GM19240 (cell line): ENCODE data around the gene DAG1.
"Not testable (repeated sequence)": the region's sequence is repeated elsewhere in the genome, so short reads cannot be mapped to it uniquely, and the experiment has no call there.

ENCODE experiments used
- DNase-seq: peaks from one replicate; pipeline ENCODE4 v3.0.0; 2011; ENCODE audit warnings: low spot score; ENCODE audit not compliant: insufficient read length

Gene DAG1

GRCh38 chr3:49470714-49471420, 800 bp downstream of the DAG1 start:
- no peak for DNase-seq

GRCh38 chr3:49471856-49472495, 1.9 kb downstream of the DAG1 start:
- DNase-seq = no peak

GRCh38 chr3:49476563-49476962, 6.5 kb downstream of the DAG1 start:
- DNase-seq = no peak

DNA sequence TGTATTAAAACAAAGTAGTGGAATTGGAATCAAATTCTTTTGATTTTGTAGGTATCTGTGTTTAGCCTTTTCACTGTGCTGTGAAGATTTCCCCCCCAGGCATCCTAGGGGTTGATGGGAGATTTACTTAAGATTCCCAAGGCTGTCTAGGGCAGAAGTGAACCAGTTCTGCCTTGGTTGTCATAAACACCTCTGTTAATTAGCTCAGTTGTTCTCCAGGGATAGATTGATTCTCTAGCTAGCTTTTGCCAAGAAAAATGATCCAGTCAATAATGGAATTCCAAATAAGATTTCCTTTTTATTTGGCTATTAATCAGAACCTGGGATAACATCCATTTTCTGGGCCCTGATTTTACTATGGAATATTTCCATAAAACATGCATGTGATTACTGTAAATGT, 12.7 kb downstream of the DAG1 start:
- no peak for DNase-seq

- DNase-seq = no peak
Measured at GRCh38 chr3:49484471-49484870, 14.4 kb downstream of the DAG1 start.

DNA sequence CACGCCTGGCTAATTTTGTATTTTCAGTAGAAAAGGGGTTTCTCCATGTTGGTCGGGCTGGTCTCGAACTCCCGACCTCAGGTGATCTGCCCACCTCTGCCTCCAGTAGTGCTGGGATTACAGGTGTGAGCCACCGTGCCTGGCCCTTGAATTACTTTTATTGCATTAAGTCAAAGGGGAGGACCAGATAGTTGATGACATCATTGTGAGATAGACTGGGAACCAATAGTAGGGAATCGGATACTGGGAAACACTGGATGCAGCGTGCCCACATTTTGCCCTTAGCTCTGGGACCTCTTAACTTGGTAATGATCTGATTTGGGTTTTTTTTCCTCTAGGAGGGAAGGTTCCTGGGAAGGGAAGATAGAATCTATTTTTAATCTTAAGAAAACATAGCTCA, 19.2 kb downstream of the DAG1 start:
- DNase-seq = no peak

DNA sequence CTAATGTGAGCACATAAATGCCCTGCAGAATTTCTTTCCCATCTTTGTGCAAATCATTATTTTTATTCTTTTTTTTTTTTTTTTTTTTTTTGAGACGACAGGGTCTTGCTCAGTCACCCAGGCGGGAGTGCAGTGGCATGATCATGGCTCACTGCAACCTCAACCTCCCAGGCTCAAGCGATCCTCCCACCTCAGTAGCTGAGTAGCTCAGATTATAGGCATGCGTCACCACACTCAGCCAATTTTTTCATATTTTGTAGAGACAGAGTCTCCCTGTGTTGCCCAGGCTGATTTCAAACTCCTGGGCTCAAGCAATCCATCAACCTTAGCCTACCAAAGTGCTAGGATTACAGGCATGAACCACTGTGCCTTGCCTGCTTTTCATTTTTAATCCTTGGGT, 22.9 kb downstream of the DAG1 start:
- DNase-seq = no peak

GRCh38 chr3:49493901-49494300, 23.8 kb downstream of the DAG1 start:
- DNase-seq = no peak

- no peak for DNase-seq
Measured at GRCh38 chr3:49495023-49495422, 25.0 kb downstream of the DAG1 start.

DNA sequence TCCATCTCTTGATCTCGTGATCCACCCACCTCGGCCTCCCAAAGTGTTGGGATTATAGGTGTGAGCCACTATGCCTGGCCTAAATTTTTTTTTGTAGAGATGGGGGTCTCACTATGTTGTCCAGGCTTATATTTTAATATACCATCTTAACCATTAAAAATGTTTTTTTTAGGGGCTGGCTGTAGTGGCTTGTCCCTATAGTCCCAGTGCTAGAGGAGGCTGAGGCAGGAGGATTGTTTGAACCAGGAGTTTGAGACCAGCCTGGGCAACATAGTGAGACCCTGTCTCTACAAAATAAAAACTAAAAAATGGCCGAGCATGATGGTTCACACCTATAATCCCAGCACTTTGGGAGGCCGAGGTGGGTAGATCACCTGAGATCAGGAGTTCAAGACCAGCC, 26.8 kb downstream of the DAG1 start:
- not testable (repeated sequence) for DNase-seq

DNA sequence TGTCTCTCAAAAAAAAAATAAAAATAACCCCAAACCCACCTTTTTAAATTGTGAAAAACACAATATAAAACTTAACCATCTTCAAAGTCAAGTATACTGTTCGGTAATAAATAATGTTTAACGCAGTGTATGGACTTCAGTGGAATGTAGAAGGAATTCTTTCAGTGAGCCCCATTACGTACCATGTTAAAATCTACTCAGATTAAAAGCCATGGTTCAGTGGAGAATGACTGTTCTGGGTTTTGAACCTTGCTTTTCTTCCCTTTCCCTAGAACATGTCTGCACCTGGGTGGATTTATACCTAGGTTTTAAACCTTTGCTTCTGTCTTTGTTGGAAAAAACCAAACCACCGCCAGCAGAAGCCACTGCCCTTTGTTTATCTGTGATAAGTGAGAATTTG, 27.5 kb downstream of the DAG1 start:
- DNase-seq = no peak

DNA sequence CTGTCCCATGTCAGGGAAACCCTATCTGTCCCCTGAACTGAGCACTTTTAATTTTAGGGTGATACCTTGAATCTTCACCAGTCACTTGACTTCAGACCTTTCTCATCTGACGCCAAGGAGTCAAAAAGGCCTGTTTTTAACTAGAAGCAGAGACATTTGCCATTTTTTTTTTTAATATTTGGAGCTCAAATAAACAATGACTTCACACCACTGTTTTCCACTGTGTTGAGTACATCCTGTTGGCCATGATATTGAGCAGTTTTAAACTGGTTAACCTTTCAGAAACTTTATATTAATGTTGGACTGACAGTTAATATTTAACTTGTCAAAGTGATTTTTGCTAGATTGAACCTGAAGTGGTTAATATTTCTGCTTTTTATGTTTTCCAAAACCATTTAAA, 28.2 kb downstream of the DAG1 start:
- no peak for DNase-seq

GRCh38 chr3:49498648-49499047, 28.6 kb downstream of the DAG1 start:
- no peak for DNase-seq

DNA sequence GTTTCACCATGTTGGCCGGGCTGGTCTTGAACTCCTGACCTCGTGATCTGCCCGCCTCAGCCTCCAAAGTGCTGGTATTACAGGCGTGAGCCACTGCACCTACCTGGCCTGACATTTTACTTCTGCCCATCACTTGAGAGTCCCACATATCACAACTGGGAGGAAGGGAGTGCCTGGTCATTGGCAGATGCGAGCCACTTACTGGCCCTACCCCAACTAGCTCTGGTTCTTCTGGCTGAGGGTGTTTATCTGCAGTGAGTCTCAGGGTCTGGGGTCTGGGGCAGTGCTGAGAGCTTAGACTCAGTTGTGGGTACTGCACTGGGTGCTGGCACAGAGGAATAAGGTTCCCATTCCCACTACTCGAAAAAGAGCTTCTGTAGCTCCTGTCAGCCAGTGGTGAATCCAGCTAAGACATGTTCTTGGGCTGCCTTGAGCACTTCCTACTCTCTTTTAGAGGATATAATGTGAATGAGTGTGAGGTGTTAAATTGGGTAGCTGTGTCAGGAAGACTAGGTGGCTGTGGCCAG, 30.2 kb downstream of the DAG1 start:
- DNase-seq = no peak

DNA sequence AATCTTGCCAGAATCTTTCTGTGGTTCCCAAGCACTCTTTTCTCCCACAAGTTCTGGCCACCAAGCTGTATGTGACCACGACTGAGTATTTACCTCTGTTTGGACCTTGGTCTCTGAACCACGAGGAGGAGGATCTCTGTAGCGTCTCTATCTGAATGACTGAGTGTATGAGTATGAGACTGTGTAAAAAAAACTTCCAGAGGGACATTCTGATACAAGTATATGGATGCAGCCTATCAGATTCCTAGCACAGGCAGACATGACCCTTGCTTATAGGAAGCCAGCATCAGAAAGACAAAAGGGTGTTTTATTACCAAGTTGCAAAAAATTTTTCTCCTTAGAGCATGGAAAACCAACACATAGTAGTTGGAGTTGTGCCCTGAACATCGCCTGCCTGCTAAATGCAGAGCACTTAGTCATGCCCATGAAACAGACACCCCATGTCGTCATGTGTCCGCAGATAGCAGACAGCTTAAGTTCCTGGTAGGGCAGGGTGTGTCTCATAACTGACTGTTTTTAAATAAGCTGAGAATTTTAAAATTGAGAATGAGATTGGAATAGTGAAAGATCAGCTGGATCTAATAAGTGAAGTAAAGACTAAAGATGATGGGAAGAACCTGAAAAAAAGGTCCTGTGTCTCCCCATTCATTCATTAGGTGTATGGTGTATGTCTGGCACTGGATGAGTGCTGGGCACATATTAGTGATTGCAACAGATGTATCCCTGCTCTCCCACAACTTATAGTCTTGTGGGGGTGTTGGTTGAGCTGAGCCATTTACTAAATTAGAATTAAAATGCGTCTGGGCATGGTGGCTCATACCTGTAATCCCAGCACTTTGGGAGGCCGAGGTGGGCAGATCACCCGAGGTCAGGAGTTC, 30.9 kb downstream of the DAG1 start:
- no peak for DNase-seq

DNA sequence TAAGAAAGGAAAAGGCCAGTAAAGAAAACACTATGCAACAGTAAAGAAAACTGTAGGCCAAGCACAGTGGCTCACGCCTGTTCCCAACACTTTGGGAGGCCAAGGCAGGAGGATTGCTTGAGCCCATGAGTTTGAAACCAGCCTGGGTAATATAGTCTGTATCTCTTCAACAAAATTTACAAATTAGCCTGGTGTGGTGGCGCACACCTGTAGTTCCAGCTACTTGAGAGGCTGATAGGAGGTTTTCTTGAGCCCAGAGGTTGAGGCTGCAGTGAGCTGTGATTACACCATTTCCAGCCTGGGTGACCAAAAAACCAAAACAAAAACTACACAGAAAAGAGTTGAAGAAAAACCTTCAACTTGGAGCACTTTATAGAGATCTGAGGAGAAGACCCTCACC, 31.8 kb downstream of the DAG1 start:
- no peak for DNase-seq

GRCh38 chr3:49506906-49507305, 36.8 kb downstream of the DAG1 start:
- DNase-seq = no peak

- DNase-seq = no peak
Measured at GRCh38 chr3:49509028-49509561, 39.0 kb downstream of the DAG1 start.

GRCh38 chr3:49511639-49512038, 41.6 kb downstream of the DAG1 start:
- DNase-seq = no peak

DNA sequence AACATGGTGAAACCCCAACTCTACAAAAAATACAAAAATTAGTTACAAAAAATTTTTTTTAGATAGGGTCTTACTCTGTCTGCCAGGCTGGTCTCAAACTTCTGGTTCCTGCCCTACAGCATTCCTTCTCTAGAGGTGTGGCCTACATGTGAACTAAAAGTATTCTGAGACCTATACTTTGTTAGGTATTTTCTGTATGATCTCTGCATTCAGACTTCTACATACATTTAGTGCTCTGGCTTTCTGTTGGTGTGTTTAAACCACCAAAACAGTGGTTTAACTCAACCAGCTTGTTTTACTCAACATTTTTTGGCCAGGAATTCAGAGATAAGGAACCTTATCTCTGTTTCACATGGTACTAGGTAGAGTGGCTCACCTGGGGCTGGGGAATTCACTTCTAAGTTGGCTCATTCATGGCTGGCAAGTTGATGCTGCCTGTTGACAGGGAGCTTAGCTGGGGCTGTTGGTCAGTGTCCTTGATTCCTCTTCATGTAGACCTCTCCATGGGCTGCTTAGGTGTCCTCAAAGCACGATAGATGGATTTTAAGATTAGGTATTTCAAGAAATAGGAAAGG, 42.8 kb downstream of the DAG1 start:
- DNase-seq = no peak

DNA sequence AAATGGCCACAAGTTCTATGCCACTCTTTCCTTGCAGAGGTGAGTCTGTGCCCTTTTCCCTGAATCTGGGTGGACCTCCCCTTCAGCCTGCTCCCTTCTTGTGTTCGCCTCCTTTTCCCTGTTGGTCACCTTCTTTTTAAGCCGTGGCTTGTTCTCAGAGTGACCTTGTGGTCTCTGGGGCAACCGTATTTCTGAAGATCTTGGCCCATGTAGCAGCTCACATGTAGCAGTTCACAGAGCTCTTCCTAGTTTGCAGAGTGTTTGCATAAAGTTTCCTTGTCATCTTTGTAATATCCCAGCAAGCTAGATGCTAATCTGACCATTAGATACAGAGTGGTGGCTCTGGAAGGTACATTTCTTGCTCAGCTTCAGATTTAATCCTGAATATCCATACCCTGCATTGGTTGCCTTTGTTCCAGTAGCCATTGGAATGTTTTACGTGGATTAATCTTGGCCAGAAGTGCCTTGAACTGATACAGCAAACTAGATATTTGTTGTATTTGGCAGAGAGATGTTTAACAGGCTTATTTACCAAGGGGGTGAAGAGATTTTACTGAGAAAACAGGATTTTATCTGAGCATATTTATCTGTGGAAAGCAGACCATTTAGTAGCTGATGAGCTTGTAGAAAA, 43.5 kb downstream of the DAG1 start:
- DNase-seq = no peak
